GM12865 (cell line): ENCODE results near the gene CEBPG.

Source experiments
- DNase-seq: peaks from one replicate; pipeline ENCODE4 v3.0.0; 2010; ENCODE audit warnings: low read depth
- H3K4me3 ChIP-seq: 2 replicates; pipeline ENCODE4 v1.5.1; 2011; ENCODE audit warnings: mild to moderate bottlenecking, low read depth, low read length, control low read depth
- CTCF ChIP-seq: IDR thresholded peaks from 2 replicates; pipeline ENCODE4 v1.5.1; 2011; ENCODE audit warnings: low read length, control low read depth, low read depth, inconsistent platforms; ENCODE audit not compliant: insufficient read depth; ENCODE audit errors: missing control alignments

The CEBPG gene

GRCh38 chr19:33398361-33399060, 25.0 kb downstream of the CEBPG start:
- no peak for TF ChIP-seq CTCF
- H3K4me3 ChIP-seq = no peak overlapping the region
- no peak for DNase-seq

GRCh38 chr19:33399081-33399744, 25.7 kb downstream of the CEBPG start:
- DNase-seq = no peak
- TF ChIP-seq CTCF = no peak
- no peak overlapping the region for H3K4me3 ChIP-seq

GRCh38 chr19:33399745-33400681, 26.5 kb downstream of the CEBPG start:
- TF ChIP-seq CTCF = no peak
- DNase-seq = no peak
- no peak overlapping the region for H3K4me3 ChIP-seq

- TF ChIP-seq CTCF = no peak
- no peak for DNase-seq
- no peak overlapping the region for H3K4me3 ChIP-seq
Observed at GRCh38 chr19:33400856-33401682, 27.6 kb downstream of the CEBPG start.

GRCh38 chr19:33401683-33402420, 28.3 kb downstream of the CEBPG start:
- no peak overlapping the region for H3K4me3 ChIP-seq
- TF ChIP-seq CTCF = no peak
- DNase-seq = no peak
